RWPE1 (cell line): ENCODE data around the gene OTP.

ENCODE experiments used
- CTCF ChIA-PET: fragments of 350-600 bp; sonication (Branson Sonifier 250); formaldehyde crosslinking; extraction: SDS; loops from one replicate; lab custom pipeline; 2021; lab: Yijun Ruan, JAX
- POLR2A ChIA-PET: fragments of 400-600 bp; formaldehyde crosslinking; extraction: SDS; loops from one replicate; lab custom pipeline; 2020; ENCODE audit warnings: antibody characterized with exemption; ENCODE audit not compliant: low non-redundant PET; lab: Yijun Ruan, JAX
- DNase-seq: peaks from one replicate; pipeline ENCODE4 v3.0.0; 2012; ENCODE audit warnings: low spot score
- H3K27ac ChIP-seq: fragments of 450-650 bp; 2 replicates; pipeline ENCODE4 v1.5.1; 2017
- TF ChIP-seq, protein P1 (sequence below): fragments of 450-650 bp; conservative IDR thresholded peaks from 2 replicates; pipeline ENCODE4 v1.5.1; 2017; ENCODE audit warnings: low read depth, mild to moderate bottlenecking

OTP gene

DNA sequence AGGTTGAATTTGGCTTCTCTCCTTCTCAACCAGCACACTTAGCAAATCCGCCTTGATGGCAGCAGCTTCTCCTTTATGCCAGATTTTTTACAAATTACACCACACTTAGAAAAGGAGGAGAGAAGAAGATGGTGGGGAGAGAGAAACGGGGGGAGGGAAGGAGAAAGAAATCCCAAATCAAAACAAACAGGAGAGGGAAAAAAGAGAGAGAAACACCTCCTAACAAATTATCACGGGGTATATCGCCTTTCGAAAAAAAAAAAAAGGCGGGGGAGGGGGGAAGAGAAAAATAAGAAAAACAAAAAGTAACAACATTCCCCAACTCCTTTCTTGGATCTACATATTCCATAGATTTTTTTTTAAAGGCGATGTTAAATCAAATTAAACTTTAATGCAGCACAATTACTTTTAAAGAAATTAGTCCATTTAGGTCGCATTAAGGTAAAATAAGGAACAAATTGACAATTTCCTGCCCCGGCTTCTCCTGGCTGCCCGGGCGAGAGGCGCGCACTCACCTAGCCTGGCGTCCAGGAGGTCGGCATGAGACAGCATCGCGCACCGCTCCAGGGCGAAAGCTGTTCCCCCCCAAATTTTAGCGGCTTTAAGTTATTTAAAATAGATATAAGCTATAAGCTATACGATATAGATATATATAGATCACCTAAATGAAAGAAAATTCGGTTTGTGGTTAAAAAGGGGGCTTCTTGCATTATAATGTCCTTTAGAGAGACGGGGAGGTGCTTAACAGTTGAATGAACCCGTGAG, at the start of gene OTP:
TSS of gene OTP (minus strand) at position 716 of the 765 bp plus-strand sequence. CDS start at position 552, 164 bp downstream.
- CTCF ChIA-PET: interaction anchor here (0.6 to 0.8 kb wide), 5 partner anchors 72 to 721 kb away, joined by 4 to 8 read pairs (median 4); no protein-coding TSS in a partner anchor
- H3K27ac ChIP-seq: no peak within 1 kb of the TSS
- POLR2A ChIA-PET: no interaction called here
- DNase-seq: no peak
- TF ChIP-seq, protein P1, sequence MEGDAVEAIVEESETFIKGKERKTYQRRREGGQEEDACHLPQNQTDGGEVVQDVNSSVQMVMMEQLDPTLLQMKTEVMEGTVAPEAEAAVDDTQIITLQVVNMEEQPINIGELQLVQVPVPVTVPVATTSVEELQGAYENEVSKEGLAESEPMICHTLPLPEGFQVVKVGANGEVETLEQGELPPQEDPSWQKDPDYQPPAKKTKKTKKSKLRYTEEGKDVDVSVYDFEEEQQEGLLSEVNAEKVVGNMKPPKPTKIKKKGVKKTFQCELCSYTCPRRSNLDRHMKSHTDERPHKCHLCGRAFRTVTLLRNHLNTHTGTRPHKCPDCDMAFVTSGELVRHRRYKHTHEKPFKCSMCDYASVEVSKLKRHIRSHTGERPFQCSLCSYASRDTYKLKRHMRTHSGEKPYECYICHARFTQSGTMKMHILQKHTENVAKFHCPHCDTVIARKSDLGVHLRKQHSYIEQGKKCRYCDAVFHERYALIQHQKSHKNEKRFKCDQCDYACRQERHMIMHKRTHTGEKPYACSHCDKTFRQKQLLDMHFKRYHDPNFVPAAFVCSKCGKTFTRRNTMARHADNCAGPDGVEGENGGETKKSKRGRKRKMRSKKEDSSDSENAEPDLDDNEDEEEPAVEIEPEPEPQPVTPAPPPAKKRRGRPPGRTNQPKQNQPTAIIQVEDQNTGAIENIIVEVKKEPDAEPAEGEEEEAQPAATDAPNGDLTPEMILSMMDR: no peak

DNA sequence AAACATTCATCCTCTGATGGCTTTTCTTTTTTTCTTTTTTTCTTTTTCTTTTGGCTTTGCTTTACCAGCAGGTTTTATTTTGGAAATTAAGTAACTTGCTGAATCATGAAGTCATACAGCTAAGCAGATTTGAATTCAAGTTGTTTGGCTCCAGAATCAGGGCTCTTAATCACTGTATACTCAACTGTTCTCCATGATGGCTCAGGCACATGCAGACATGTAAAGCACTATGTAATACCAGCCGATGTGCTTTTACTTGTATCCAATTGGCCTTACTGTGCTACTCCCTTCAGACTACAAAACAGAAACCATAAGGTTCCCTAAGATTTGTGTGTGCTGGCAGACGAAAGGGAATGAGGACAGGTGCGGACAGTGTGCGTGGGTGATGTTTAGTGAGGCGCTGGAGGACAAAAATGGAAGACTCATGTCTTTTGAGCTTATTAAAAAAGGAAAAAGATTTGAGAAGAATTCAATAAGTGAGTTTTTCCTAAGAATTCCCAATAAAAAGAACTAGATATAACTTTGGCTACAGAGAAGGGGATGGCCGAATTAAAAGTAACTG, 44.7 kb upstream of the OTP start:
- POLR2A ChIA-PET: no interaction called here
- CTCF ChIA-PET: no interaction called here
- TF ChIP-seq, protein P1: no peak
- DNase-seq: no peak
- H3K27ac ChIP-seq: no peak overlapping the region

DNA sequence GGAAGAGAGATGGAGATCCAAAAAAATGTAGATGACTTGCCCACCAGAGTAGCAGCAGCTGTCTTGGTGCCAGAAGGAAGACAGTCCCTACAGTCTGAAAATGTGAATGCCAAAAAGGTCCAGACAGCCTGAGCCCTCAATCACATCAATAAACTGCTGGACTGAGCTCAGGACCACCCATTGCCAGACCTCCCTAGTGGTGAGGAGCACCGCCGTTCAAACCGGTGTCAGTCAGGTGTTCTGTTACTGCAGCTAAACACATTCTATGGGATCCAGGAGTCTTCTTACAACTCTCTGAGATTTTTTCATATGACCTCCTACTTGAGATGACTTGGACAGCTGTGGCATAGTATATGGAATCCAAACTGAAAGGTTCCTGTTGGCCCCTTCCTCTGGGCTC, 32.0 kb upstream of the OTP start:
- CTCF ChIA-PET: interaction anchor here (0.6 to 1.1 kb wide), 2 partner anchors 11 to 802 kb away, joined by 3 read pairs; no protein-coding TSS in a partner anchor

DNA sequence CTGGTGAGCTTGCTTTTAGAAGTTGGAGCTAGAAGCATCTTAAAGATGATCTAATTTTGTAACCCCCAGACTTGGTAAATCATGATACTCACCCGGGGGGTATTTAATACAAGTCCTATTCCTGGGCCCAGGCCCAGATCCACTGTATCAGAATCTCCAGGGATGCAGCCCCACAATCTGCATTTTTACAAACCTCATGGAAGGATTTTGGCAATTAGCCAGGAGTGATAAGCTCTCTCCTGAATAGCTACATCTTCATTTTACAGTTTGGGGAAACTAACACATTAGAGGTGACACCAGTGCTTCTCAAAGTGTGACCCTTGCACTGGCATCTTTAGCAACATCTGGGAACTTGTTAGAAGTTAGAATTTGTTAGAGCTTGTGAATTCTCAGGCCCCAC, 31.2 kb upstream of the OTP start:
- ChIA-PET POLR2A (no interaction called here), CTCF (interaction anchor here (0.6 kb wide), 2 partner anchors 133 to 802 kb away, joined by 3 to 4 read pairs; no protein-coding TSS in a partner anchor)
- DNase-seq: no peak
- no peak overlapping the region for H3K27ac ChIP-seq
- TF ChIP-seq, protein P1: no peak

More for the DNA sequence above, 32.0 kb upstream of the OTP start:
- no peak overlapping the region for H3K27ac ChIP-seq
- no peak for DNase-seq
- TF ChIP-seq, protein P1: no peak
- POLR2A ChIA-PET: no interaction called here

DNA sequence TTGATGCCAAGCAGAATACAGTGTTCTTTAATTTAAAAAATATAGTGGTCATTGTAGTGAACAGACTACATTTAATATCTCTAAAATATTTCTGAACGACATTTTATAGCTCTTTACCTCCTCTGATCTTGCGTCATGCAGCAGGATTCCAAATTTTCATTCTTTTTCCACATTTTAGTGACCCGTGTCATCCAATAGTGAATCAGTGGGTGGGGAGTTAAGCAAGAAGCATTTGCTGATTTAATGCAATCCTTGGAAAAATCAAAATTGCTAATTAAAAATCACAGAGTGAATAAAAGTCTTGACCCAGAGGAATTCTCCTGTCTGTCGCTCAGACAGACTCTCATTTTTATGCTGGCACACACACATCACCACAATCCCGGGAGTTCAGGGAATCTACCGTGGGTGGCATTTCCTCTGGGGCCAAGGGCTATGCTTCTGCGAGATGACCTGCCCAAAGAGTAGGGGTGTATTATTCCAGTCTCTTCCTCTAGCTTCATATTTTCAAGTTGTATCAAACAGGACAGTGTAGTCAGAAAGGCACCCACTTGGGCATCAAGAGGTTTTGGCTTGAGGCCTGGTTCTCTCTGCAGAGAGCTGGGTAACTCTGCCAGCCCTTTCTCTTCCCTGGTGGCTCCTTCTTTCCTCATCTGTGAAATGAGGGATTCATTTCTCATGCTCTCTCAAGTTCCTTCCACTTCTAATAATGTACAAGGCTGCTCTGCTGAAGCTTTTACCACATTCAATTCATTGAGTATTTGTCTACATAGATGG, 24.8 kb upstream of the OTP start:
- ChIA-PET POLR2A (no interaction called here), CTCF (no interaction called here)
- no peak overlapping the region for H3K27ac ChIP-seq
- DNase-seq: no peak
- TF ChIP-seq, protein P1: no peak

DNA sequence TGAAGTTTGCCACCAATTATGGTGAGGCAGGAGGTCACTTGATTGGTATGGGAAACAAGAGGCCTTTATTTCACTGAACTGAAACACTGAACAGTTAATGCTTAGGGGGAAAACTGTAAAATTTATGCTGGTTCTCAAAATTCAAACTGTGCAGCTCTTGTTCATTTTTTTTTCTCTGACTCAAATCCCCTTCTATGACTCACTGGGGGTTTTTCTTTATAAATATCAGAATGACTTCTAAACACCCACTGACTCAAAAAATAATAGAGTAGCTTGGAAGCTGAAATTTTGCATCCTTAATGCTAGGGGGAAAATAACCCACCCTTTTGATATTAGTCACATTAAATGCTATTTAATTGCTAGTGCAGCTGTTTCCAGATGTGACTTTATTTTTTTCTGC, 24.1 kb upstream of the OTP start:
- CTCF ChIA-PET: no interaction called here
- POLR2A ChIA-PET: no interaction called here
- no peak overlapping the region for H3K27ac ChIP-seq
- no peak for DNase-seq
- TF ChIP-seq, protein P1: no peak
